Measurements from ENCODE around the gene KCNJ10.

The KCNJ10 gene

GRCh38 chr1:160098852-160099561 is 29.0 kb upstream of the KCNJ10 start:
- DNase-seq (ENCODE audit: low read depth) = no peak

GRCh38 chr1:160097911-160098851 is 28.2 kb upstream of the KCNJ10 start, which contains the start of gene IGSF8:
IGSF8 (minus strand) TSS chr1:160098619; CDS start chr1:160098472, 147 bp downstream.
- DNase-seq (ENCODE audit: low read depth) = no peak

- no peak for DNase-seq (ENCODE audit: low read depth)
Observed at GRCh38 chr1:160097151-160097910, 27.4 kb upstream of the KCNJ10 start.

DNA sequence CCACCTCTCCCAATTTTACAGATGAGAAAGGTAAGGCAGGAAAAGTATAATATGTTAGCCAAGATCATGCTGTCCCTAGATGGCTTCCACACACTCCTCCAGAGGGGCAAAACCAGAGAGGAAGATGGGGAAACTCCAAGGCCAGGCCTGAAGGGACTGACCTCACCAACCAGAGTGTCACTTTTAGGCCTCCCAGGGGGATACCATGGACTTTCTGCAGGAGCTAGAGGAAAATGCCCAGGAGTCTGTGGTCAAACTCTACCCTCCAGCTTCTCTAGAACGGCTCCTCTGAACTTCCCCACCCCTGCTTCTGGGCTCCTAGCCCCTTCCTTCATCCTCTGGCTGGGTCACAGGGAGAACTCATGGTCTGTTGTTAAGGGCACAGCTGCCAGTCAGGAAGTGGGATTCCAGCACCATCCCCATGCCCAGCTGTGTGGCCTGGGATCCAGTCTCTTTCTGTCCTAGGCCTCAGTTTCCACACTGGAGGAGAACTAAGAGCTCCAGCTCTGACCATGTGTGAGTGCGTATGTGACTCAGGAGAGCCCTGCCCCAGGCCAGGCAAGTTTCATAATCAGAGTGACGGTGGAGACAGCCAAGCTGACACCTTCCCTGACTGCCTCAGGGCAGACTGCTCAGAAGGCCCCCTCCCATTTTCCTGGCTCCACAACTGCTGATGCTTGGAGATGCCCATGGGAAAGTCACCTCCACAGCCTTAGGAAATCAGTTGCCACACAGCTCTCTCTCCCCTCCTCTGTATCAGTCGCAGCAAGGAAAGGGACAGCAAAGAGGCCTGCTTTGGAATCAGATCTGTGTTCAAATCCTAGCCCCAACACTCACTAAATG is 26.5 kb upstream of the KCNJ10 start:
- DNase-seq (ENCODE audit: low read depth) = no peak

- DNase-seq (ENCODE audit: low read depth) = no peak
Observed at GRCh38 chr1:160095382-160096105, 25.6 kb upstream of the KCNJ10 start.

- DNase-seq (ENCODE audit: low read depth) = no peak
Observed at GRCh38 chr1:160094806-160095205, 24.8 kb upstream of the KCNJ10 start.

- DNase-seq (ENCODE audit: low read depth) = no peak
Observed at GRCh38 chr1:160094291-160094625, 24.3 kb upstream of the KCNJ10 start.

- no peak for DNase-seq (ENCODE audit: low read depth)
Observed at GRCh38 chr1:160093624-160094290, 23.8 kb upstream of the KCNJ10 start.

GRCh38 chr1:160093069-160093395 is 23.1 kb upstream of the KCNJ10 start:
- no peak for DNase-seq (ENCODE audit: low read depth)

- no peak for DNase-seq (ENCODE audit: low read depth)
Observed at GRCh38 chr1:160092366-160093068, 22.6 kb upstream of the KCNJ10 start.

- DNase-seq (ENCODE audit: low read depth) = no peak
Observed at GRCh38 chr1:160091666-160092223, 21.8 kb upstream of the KCNJ10 start.

- DNase-seq (ENCODE audit: low read depth) = no peak
Observed at GRCh38 chr1:160090760-160091159, 20.8 kb upstream of the KCNJ10 start.

GRCh38 chr1:160089883-160090282 is 19.9 kb upstream of the KCNJ10 start:
- DNase-seq (ENCODE audit: low read depth) = no peak

- DNase-seq (ENCODE audit: low read depth) = no peak
Observed at GRCh38 chr1:160087118-160087662, 17.2 kb upstream of the KCNJ10 start.

- no peak for DNase-seq (ENCODE audit: low read depth)
Observed at GRCh38 chr1:160086456-160086892, 16.5 kb upstream of the KCNJ10 start.

DNA sequence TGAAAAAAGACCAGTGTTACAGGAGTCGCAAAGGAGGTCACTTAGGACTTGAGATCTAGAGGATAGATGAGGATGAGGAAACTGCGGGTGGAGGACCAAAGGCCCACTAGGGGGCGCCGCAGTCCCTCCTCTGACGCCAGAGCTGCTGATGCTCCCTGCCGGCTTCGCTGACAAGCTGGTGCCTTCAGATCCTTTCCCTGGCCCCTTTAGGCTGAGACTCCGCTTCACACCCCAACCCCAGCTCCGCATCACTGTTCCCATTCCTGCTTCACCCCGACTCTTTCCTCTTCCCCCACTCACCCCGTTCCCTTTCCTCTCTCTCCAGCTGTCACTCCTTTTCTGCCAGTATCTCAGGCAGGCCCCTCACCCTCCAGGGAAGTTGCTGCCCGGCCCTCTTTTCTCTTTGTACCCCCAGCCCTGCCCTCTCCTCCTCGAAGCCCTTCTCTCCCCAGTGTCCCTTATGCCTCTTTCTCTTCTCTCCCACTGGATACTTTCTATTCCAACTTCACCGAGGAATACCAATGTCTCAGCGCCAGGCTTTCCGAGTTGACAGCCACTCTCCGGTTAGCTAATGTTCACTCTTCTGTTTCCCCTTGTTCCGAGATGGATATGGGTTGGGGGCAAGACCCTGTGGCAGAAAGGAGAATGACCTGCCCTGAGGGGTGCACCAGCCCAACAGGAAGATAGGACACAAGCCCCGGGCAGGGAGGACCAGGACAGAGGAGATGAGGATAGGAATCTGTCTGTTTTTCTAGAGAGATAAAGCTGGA is 15.9 kb upstream of the KCNJ10 start:
- DNase-seq (ENCODE audit: low read depth) = no peak

- DNase-seq (ENCODE audit: low read depth) = no peak
Observed at GRCh38 chr1:160084771-160085321, 14.9 kb upstream of the KCNJ10 start.
